Measurements from ENCODE around the gene ATXN3.

Gene ATXN3

DNA sequence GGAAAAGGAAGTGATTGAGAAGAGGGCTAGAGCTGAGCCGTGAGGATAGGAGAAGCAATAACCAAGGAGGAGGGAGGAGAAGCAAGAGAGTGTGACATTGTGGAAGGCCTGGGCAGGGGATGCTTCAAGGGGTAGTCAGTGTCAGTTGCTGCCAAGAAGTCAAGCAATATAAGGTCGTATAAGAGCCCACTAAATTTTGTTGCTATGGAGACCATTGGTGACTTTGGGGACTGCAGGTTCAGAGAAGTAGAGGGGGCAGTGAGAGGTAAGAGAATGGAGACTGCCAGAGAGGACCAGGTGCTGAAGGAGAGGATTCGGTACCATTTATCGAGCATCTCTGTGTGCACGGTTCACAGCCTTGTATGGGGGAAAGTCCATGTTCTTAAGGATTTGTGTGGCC is 3.1 kb upstream of the ATXN3 start:
- peaks cover 2% of the 10 kb centered on the region for H3K4me1 ChIP-seq (ENCODE audit: low read depth, poor library complexity, severe bottlenecking)
- no peaks in the 10 kb centered on the region for H3K36me3 ChIP-seq (ENCODE audit: insufficient read depth)
- peaks cover 6% of the 10 kb centered on the region; the same call in 1 of the 2 replicates for H3K79me2 ChIP-seq (ENCODE audit: insufficient read depth, low read depth)
- no peak overlapping the region for H3K4me2 ChIP-seq
- TF ChIP-seq, protein P1, sequence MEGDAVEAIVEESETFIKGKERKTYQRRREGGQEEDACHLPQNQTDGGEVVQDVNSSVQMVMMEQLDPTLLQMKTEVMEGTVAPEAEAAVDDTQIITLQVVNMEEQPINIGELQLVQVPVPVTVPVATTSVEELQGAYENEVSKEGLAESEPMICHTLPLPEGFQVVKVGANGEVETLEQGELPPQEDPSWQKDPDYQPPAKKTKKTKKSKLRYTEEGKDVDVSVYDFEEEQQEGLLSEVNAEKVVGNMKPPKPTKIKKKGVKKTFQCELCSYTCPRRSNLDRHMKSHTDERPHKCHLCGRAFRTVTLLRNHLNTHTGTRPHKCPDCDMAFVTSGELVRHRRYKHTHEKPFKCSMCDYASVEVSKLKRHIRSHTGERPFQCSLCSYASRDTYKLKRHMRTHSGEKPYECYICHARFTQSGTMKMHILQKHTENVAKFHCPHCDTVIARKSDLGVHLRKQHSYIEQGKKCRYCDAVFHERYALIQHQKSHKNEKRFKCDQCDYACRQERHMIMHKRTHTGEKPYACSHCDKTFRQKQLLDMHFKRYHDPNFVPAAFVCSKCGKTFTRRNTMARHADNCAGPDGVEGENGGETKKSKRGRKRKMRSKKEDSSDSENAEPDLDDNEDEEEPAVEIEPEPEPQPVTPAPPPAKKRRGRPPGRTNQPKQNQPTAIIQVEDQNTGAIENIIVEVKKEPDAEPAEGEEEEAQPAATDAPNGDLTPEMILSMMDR (conservative IDR thresholded peaks at IDR 0.05; ENCODE audit: low read depth, low read length), result no peak
- H3K27ac ChIP-seq, result no peak overlapping the region
- no peak overlapping the region for H3K4me3 ChIP-seq (IDR thresholded peaks at IDR 0.05; ENCODE audit: insufficient read depth, low read depth, low read length)
- H3K27me3 ChIP-seq (ENCODE audit: insufficient read depth, low read depth), result no peaks in the 10 kb centered on the region
- no peak overlapping the region for H3K9ac ChIP-seq
- H2AFZ ChIP-seq (ENCODE audit: low read depth), result no peak overlapping the region
- H4K20me1 ChIP-seq (ENCODE audit: insufficient read depth), result no peaks in the 10 kb centered on the region

DNA sequence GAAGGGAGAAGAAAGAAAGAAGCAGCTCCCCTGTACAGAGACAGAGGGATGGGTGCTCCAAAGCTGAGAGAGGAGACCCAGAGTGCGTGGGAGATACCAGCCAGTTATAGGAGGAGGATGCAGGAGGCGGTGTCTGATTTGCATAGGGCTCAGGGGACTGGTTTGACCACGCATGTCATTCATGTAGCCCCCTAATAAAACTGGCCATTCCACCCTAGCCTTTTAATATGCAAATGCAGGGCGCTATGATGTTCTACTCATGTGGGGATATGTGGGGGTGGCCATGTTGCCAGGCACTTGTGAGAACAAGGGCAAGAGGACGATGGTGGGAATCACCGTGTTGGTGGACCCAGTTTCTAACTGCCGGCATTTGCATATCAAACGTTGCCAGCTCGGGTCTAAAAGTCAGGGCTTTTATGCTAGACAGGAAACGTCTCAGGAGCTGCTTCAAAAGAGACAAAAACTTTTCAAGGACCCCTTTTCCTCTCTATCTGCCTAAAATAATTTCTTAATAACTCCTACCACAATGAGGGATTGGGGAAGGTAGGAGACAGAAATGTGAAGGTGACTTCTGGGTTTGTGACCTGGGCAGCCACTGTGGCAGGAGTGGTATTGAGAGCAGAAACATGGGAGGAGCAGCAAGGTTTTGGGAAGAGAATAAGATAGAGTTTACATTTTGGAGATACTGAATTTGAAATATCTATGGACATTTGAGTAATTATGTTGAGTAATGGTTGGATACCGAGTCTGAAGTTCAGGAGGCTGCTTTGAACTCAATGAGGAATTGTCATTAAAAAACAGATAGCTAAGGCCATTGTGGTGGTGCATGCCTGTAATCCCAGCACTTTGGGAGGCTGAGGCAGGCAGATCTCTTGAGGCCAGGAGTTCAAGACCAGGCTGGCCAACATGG is 2.2 kb upstream of the ATXN3 start:
- H3K4me2 ChIP-seq, result no peak overlapping the region
- no peak overlapping the region for H3K4me3 ChIP-seq (IDR thresholded peaks at IDR 0.05; ENCODE audit: insufficient read depth, low read depth, low read length)
- H3K9ac ChIP-seq, result no peak overlapping the region
- peaks cover 15% of the 10 kb centered on the region; the same call in 1 of the 2 replicates for H3K79me2 ChIP-seq (ENCODE audit: insufficient read depth, low read depth)
- H3K27ac ChIP-seq, result no peak overlapping the region
- H3K36me3 ChIP-seq (ENCODE audit: insufficient read depth), result no peaks in the 10 kb centered on the region
- no peaks in the 10 kb centered on the region for H4K20me1 ChIP-seq (ENCODE audit: insufficient read depth)
- TF ChIP-seq, protein P1 (conservative IDR thresholded peaks at IDR 0.05; ENCODE audit: low read depth, low read length), result no peak
- no peak overlapping the region for H2AFZ ChIP-seq (ENCODE audit: low read depth)
- H3K27me3 ChIP-seq (ENCODE audit: insufficient read depth, low read depth), result no peaks in the 10 kb centered on the region
- peaks cover 2% of the 10 kb centered on the region for H3K4me1 ChIP-seq (ENCODE audit: low read depth, poor library complexity, severe bottlenecking)

DNA sequence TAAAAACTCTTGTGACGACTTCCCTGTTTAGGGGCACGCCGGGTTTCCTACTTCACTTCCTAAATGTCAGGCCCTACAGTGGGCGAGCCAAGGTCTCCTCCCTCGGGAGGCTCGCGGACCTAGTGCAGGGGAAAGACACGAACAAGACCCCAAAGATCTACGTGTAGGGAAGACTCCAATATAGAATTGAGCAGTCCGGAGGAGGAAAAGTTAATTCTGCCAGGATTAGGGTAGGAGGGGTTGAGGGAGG is 564 bp downstream of the ATXN3 start:
- peak overlapping the region; percentile 75 for H2AFZ ChIP-seq (ENCODE audit: low read depth)
- TF ChIP-seq, protein P1 (conservative IDR thresholded peaks at IDR 0.05; ENCODE audit: low read depth, low read length), result no peak
- peaks cover 24% of the 10 kb centered on the region; the same call in 1 of the 2 replicates for H3K79me2 ChIP-seq (ENCODE audit: insufficient read depth, low read depth)

DNA sequence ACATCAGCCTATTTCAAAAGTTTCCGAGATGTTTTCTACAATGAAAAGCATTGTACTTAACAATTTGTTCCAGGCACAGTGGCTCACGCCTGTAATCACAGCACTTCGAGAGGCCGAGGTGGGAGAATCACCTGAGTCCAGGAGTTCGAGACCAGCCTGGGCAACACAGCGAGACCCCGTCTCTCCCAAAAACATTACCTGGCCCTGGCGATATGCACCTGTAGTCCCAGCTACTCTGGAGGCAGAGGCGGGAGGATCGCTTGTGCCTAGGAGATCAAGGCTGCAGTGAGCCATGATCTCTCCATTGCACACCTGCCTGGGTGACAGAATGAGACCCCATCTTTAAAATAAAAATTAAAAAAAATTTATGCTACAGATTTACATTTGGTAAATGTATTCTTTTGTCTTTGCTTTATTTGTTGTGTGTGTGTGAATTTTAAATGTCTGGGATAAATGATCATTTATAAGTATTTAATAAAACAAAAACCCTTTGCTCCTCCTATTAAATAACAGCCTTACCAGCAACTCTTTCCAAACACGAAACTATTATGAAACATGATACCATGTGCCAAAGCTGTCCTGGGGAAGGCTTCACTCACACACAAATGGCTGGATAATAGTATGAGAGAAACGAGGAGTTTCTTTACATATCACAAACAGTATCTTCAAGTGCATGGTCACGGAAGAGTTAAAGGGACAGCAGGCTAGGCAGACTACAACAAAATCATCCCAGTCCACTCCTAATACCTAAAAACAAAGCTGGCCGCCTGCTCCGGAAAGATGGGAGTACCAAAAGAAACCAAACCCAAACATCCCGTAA is 1.1 kb downstream of the ATXN3 start:
- Histone ChIP-seq H3K79me2 (ENCODE audit: insufficient read depth, low read depth) (peaks cover 24% of the 10 kb centered on the region; the same call in 1 of the 2 replicates), H3K27ac (peak overlapping the region; percentile 24; the same call in 1 of the 2 replicates), H3K4me1 (ENCODE audit: low read depth, poor library complexity, severe bottlenecking) (peaks cover 2% of the 10 kb centered on the region), H3K36me3 (ENCODE audit: insufficient read depth) (no peaks in the 10 kb centered on the region), H3K27me3 (ENCODE audit: insufficient read depth, low read depth) (no peaks in the 10 kb centered on the region), H4K20me1 (ENCODE audit: insufficient read depth) (no peaks in the 10 kb centered on the region), H3K4me2 (peak overlapping the region; percentile 57), H2AFZ (ENCODE audit: low read depth) (peak overlapping the region; percentile 75), H3K9ac (peak overlapping the region; percentile 30; the same call in 1 of the 2 replicates), H3K4me3 (IDR thresholded peaks at IDR 0.05; ENCODE audit: insufficient read depth, low read depth, low read length) (no peak overlapping the region)
- TF ChIP-seq, protein P1 (conservative IDR thresholded peaks at IDR 0.05; ENCODE audit: low read depth, low read length), result no peak

More for the DNA sequence above, 564 bp downstream of the ATXN3 start:
- peak overlapping the region; percentile 30; the same call in 1 of the 2 replicates for H3K9ac ChIP-seq
- H4K20me1 ChIP-seq (ENCODE audit: insufficient read depth), result no peaks in the 10 kb centered on the region
- H3K4me3 ChIP-seq (IDR thresholded peaks at IDR 0.05; ENCODE audit: insufficient read depth, low read depth, low read length), result no peak overlapping the region
- no peaks in the 10 kb centered on the region for H3K27me3 ChIP-seq (ENCODE audit: insufficient read depth, low read depth)
- no peaks in the 10 kb centered on the region for H3K36me3 ChIP-seq (ENCODE audit: insufficient read depth)
- peaks cover 2% of the 10 kb centered on the region for H3K4me1 ChIP-seq (ENCODE audit: low read depth, poor library complexity, severe bottlenecking)
- peak overlapping the region; percentile 57 for H3K4me2 ChIP-seq
- H3K27ac ChIP-seq, result peak overlapping the region; percentile 24; the same call in 1 of the 2 replicates

Data from KMS-11 (cell line).